GM21528 (cell line): ENCODE data around the gene LTBP1.
"Not testable (repeated sequence)": the region's sequence is repeated elsewhere in the genome, so short reads cannot be mapped to it uniquely, and the experiment has no call there.

Source experiments
- ATAC-seq: cut with Tn5 transposase; IDR thresholded peaks from one replicate; pipeline ENCODE4 v1.9.1; 2021; ENCODE audit warnings: mild to moderate bottlenecking, moderate library complexity; ENCODE audit not compliant: unreplicated experiment, low FRiP score

The LTBP1 gene

DNA sequence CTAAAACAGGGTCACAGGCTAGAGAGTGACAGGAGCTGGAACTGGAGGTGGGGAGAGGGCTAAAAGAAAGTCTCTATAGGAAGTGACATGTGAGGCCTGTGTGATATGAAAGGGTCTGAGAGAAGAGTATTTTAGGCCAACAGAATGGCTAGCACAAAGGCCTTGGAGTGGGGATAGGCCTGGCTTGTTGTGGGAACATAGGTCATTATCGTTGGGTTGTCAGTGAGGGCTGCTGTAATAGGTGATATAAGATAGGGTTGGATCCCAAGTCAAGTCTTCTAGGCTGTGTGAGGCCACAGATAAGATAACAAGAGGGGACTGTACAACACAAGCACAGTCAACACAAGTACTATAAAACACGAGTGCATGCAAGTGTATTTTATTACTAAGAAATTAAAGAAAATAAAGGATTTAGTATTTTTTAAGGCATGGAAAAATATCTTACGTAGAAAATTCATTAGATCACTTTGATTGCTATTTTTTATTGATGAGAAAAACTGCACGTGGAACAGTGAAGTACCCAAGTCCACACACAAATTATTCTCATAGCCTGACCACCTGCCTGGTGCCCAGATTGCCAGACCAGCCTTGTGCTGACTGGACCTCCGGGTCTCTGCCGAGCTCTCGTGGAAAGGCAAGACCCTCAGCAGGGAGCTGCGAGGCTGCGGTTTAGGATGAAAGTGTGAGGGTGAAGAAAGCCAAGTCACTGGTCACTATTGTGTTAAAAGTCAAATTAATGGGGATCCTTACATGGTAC lies 14.1 kb downstream of the LTBP1 start:
- ATAC-seq: no peak

DNA sequence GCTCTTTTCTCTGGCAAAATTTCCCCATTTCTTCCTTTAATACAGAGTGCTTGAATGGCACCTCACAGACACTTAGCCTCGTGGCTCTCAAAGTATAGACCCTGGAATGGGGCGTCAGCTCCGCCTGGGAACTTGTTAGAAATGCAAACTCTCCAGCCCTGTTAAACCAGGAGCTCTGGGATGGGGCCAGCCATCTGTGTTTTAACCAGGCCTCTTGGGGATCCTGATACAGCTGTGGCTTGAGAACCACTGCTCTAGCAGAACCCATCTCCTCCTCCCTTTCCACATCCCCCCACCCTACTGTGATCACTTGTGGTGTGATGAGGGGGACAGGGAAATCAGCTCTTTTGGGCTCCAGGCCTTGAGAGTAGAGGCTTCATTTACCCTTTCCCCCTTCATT lies 15.9 kb downstream of the LTBP1 start:
- no peak for ATAC-seq

DNA sequence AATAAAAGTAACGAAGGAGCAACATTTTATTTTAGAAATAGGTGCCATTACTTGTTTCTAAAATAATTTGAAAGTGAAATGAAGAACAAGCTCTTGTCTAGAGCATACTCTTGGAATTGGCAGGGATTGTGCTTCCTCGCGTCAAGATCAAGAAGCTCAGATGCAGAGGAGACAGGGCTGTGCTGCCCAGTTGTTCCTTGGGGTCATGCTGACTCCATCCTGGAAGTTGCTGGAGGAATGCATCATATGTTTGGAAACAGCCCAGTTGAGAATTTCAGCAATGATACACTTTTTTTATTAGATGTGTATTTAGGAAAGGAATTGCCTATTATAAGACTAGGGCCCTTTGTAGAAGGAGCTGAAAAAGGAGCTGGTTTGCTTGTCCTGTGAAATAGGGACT lies 17.2 kb downstream of the LTBP1 start:
- no peak for ATAC-seq

DNA sequence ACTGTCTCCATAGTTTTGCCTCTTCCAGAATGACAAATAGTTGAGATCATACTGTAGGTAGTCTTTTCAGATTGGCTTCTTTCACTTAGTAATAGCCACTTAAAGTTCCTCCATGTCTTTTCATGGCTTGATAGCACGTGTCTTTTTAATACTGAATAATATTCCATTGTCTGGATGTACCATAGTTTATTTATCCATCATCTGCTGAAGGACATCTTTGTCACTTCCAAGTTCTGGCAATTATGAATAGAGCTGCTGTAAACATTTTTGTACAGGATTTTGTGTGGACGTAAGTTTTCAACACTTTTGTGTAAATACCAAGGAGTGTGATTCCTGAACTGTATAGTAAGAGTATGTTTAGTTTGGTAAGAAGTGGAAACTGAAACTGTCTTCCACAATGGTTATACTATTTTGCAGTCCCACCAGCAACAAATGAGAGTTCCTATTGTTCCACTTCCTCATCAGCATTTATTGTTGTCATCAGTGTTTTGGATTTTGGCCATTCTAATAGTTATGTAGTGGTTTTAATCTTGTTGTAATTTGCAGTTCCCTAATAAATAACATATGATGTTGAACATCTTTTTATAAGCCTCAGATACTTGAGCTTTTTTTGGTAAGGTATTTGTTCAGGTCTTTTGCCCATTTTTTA lies 18.9 kb downstream of the LTBP1 start:
- no peak for ATAC-seq

- no peak for ATAC-seq
Measured at GRCh38 chr2:32969444-32970162, 22.9 kb downstream of the LTBP1 start.

DNA sequence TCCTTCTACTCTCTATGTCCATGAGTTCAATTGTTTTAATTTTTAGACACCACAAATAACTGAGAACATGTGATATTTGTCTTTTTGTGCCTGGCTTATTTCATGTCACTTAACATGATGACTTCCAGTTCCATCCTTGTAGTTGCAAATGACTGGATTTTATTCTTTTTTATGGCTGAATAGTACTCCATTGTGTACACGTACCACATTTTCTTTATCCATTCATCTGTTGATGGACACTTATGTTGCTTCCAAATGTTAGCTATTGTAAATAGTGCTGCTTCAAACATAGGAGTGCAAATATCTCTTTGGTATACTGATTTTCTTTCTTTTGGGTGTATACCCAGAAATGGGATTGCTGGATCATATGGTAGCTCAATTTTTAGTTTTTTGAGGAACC lies 27.0 kb downstream of the LTBP1 start:
- not testable (repeated sequence) for ATAC-seq

DNA sequence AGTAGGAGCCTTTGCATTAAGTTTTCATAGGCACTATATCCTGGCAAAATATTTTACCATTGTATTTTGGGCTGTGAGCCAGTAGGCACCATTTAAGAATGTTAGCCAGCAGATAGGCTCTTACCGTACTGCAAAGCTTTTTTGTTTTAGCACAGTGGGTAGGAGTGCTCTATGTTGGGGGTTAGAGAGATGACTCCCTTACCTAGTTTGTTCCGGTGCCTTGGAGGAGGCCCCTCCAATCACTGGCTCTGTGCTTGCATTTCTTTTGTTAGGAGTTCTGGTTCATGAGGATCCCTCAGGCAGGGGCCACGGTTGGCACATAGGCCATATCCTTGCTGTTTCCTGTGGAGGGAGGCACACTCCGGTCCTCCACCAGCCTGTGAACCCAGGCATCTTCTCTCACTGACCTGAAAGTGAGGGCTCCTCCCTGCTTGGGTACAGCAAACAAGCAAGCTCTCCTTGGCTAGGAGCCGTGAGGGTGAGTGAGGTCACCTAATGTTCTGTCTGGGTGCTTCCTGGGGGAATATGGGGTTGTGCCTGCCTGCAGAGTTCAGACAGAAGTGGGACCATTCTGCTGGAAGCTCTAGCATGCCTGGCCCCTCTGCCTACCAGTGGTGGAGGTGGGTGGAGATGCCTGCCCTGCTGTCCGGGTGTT lies 29.8 kb downstream of the LTBP1 start:
- no peak for ATAC-seq

GRCh38 chr2:32977228-32977758 lies 30.5 kb downstream of the LTBP1 start:
- no peak for ATAC-seq

DNA sequence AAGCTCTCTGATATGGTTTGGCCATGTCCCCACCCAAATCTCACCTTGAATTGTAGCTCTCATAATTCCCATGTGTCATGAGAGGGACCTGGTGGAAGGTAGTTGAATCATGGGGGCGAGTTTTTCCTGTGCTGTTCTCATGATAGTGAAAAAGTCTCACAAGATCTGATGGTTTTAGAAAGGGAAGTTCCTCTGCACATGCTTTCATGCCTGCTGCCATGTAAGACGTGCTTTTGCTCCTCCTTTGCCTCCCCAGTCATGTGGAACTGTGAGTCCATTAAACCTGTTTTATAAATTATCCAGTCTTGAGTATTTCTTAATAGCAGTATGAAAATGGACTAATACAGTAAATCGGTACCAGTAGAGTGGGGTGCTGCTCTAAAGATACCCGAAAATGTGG lies 34.9 kb downstream of the LTBP1 start:
- no peak for ATAC-seq

DNA sequence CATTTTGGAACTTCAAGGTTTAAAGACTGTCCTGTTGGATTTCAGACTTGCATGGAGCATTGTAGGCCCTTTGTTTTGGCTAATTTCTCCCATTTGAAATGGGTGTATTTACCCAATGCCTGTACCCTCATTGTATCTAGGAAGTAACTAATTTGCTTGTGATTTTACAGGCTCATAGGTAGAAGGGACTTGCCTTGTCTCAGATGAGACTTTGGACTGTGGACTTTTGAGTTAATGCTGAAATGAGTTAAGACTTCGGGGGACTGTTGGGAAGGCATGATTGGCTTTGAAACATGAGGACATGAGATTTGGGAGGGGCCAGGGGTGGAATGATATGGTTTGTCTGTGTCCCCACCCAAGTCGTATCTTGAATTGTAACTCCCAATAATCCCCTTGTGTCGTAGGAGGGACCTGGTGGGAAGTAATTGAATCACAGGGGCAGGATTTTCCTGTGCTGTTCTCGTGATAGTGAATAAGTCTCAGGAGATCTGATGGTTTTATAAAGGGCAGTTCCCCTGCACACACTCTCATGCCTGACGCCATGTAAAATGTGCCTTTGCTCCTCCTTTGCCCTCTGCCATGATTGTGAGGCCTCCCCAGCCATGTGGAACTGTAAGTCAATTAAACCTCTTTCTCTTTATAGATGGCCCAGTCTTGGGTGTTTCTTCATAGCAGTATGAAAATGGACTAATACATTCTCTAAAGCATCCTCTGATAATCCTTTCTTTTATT lies 36.6 kb downstream of the LTBP1 start:
- ATAC-seq: not testable (repeated sequence)

DNA sequence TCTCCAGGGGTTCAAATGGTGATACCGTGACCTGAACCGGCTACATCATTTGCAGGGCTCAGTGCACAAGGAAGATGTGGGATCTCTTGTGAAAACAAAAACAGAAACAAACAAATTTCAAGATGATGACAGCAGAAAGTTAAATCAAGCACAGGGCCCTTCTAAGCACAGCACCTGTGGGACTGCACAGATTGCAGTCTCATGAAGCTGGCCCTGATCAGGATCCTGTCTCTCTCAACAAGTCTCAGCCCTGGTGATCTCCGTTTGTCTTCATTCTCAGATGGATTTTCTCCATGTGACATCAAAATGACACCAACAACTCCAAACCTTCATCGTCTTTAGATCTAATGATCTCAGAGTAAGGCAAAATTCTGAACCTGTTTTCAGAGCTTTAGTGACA lies 39.7 kb downstream of the LTBP1 start:
- ATAC-seq: no peak

GRCh38 chr2:32988525-32988924 lies 41.8 kb downstream of the LTBP1 start:
- ATAC-seq: no peak

DNA sequence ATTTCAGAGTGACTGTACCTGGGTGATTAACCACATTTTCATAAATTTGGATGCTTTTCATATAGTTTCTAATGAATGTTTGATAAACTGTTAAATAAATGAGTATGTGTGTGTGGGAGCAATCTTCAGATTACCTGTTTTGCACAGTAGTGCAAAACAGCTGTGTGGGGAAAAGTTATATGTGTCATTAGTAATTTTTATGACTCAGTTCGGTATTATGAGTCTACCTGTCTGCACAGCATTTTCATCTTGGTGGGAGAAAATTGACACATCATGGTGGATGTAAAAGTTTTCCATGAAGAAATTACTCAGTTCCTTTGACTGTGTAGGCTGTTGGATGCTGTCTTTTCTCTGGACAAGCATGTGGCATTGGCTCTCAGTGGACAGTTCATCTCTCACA lies 43.8 kb downstream of the LTBP1 start:
- no peak for ATAC-seq

- no peak for ATAC-seq
Measured at GRCh38 chr2:32991091-32991845, 44.5 kb downstream of the LTBP1 start.

DNA sequence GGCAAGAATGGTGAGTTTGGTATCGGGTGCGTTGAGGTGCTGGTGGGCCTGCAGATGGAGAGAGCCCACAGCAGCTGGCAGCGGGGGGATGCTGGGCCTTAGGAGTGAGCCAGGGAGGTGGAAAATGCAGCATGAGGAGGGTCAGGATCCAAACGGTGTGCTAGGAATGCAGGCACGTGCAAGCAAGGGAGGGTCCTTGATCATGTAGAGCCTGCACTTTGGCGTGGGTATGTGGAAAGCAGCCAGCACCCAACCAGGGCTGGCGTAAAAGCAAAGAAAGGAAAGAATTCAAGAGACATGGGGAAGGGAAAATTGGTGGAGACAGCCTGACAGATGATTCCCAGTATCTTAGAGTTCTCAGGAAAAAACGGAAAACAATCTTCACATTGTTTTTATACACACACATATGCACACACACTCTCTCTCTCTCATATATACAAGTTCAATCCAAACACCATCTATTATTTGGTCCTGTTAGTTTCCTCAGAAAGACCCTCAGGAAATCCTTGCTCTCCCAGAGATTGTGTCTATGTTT lies 46.3 kb downstream of the LTBP1 start:
- no peak for ATAC-seq

DNA sequence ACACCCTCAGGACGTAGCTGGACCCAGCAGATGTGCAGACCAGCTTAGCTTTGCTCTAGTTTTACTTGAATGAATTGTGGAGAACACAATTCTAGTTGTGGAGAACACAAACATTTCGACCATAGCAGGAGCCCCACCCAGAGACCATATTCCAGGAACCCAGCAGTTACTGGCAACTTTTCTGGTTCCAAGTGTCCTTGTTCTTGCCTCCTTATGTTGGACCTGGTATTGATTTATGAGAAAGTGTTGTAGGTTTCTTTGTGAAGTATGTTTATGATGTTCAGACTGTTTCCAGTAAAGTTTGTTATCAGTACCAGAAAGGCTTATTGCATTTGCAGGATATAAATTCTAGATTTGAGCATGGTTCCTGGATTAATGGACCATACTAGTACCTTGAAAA lies 51.0 kb downstream of the LTBP1 start:
- no peak for ATAC-seq

DNA sequence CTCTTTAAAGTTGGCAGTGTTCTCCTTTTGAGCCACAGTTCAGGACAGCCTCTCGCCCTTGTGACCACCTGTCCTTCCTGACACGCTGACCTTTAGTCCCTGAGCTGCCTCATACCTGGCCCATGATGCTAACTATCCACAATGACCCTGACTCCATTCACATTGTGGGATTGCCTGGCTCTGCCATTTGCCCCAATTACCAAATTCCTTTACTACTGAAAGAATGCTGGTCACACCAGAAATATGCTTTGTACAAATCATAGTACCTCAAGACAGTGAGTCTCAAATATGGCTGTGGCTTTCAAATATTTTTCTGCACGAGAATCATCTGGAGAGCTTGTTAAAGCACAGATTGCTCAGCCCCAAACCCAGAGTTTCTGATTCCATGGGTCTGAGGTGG lies 54.2 kb downstream of the LTBP1 start:
- ATAC-seq: no peak

DNA sequence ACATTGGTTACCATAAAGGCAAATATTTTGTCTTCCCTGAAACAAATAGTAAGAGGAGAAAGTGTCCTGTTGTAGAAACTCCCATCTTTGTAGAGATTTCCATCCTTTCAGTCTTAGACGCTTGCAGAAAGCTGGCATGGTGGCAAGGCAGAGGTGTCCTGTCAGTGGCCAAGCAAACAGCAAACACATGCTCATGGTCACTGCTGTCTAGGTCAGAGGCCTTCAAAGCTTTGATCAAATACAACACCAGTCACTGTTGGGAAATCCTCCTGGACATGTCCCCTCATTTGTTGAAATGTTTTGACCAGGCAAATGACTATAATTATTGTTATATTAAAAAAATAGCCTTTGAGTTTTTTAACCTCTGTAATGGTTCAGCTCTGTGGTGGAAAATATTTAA lies 55.1 kb downstream of the LTBP1 start:
- ATAC-seq: no peak

DNA sequence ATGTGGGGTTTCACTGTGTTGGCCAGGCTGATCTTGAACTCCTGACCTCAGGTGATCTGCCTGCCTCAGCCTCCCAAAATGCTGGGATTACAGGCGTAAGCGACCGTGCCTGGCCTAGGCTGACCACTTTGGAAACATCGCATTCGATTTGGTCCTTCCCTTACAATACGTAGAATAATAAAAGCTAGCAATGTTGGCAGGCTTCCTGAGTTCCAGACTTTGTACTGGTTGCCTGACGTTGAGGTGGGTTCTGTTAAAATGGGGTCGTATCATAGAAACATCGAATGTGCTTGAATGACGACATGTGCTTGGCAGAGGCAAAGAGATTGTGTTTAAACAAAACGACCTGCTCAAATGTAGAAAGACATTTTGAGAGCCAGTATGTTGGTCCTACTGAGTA lies 56.1 kb downstream of the LTBP1 start:
- ATAC-seq: no peak
